HepG2 (cell line): Measurements from ENCODE around the gene ZDHHC7. TPM values are rescaled to one million over a fixed set of nuclear protein-coding genes. Genes with fewer than 3 reads are reported as not detected.
A peak's percentile ranks its signal among the peaks of the same experiment; 100 is the strongest.

Experiments
- CAMTA2 ChIP-seq: sonication (generic); formaldehyde crosslinking; IDR thresholded peaks from 2 replicates; pipeline ENCODE4 v1.4.0; 2020; ENCODE audit warnings: mild to moderate bottlenecking, missing genetic modification reagents, borderline replicate concordance
- PHF5A ChIP-seq: IDR thresholded peaks from one replicate; pipeline ENCODE4 v1.6.1; 2018; ENCODE audit warnings: low read depth, missing genetic modification reagents; ENCODE audit not compliant: unreplicated experiment
- RFXAP ChIP-seq: sonication (generic); formaldehyde crosslinking; IDR thresholded peaks from 2 replicates; pipeline ENCODE4 v1.4.0; 2020; ENCODE audit warnings: missing genetic modification reagents, borderline replicate concordance
- ZMYM2 ChIP-seq: sonication (generic); formaldehyde crosslinking; IDR thresholded peaks from 2 replicates; pipeline ENCODE4 v1.8.0; 2022; ENCODE audit warnings: mild to moderate bottlenecking, missing genetic modification reagents
- ZNF546 ChIP-seq: sonication (generic); formaldehyde crosslinking; conservative IDR thresholded peaks from 2 replicates; pipeline ENCODE4 v1.8.1; 2023; ENCODE audit warnings: mild to moderate bottlenecking, missing genetic modification reagents
- ZNF720 ChIP-seq: sonication (generic); formaldehyde crosslinking; IDR thresholded peaks from 2 replicates; pipeline ENCODE4 v1.4.0; 2020; ENCODE audit warnings: missing genetic modification reagents
- polyA plus RNA-seq, 8 experiments: library from polyadenylated mRNA; depleted of rRNA in 3 of 8; stranded (reverse) in 7 of 8; unstranded in 1 of 8; fragments of >200 nt; fragmentation: Illumina TruSeq in 4 of 8; extraction: Trizol in 4 of 8; gene quantifications; 2 replicates each; pipeline versions ENCODE4 v1.2.1 to v1.2.3, GENCODE V29; 2011 to 2016; ENCODE audit warnings: low read depth in 4 of 8, missing spikeins in 1 of 8, mixed read lengths in 1 of 8; ENCODE audit not compliant: insufficient read depth in 1 of 8
- total RNA-seq, 5 experiments: library from RNA; depleted of rRNA; stranded (reverse); fragments of >200 nt; fragmentation: Illumina TruSeq; extraction: Trizol; gene quantifications; 2 replicates each; pipeline ENCODE4 v1.2.3, GENCODE V29; 2016; ENCODE audit warnings: low read depth in 1 of 5
- TF ChIP-seq, protein P1 (sequence below): sonication (generic); formaldehyde crosslinking; IDR thresholded peaks from 2 replicates; pipeline ENCODE4 v1.5.0; 2020; ENCODE audit warnings: mild to moderate bottlenecking, missing genetic modification reagents, borderline replicate concordance
- TF ChIP-seq, protein P2 (sequence below): sonication (generic); formaldehyde crosslinking; IDR thresholded peaks from 2 replicates; pipeline ENCODE4 v1.5.1; 2020; ENCODE audit warnings: mild to moderate bottlenecking, missing genetic modification reagents
- TF ChIP-seq, protein P3 (sequence below), 2 experiments: sonication (generic) in 1 of 2; formaldehyde crosslinking in 1 of 2; IDR thresholded peaks; 2 replicates each; pipeline versions ENCODE4 v1.5.1 to v1.6.1; 2011 to 2020; ENCODE audit warnings: borderline replicate concordance in 1 of 2, low read depth in 1 of 2, low read length in 1 of 2, mild to moderate bottlenecking in 1 of 2, missing genetic modification reagents in 1 of 2, moderate library complexity in 1 of 2
- TF ChIP-seq, protein P4 (sequence below): sonication (generic); formaldehyde crosslinking; IDR thresholded peaks from 2 replicates; pipeline ENCODE4 v1.5.1; 2020; ENCODE audit warnings: missing genetic modification reagents, mild to moderate bottlenecking, borderline replicate concordance
- TF ChIP-seq, protein P5 (sequence below): sonication (generic); formaldehyde crosslinking; conservative IDR thresholded peaks from 2 replicates; pipeline ENCODE4 v1.4.0; 2020; ENCODE audit warnings: missing genetic modification reagents

ZDHHC7 gene
- total and polyA plus RNA-seq, 2 of the 13 experiments (the other 11 are each of a cell fraction or from before 2014, with no cell fraction given), result 46.8 to 67.6 TPM

DNA sequence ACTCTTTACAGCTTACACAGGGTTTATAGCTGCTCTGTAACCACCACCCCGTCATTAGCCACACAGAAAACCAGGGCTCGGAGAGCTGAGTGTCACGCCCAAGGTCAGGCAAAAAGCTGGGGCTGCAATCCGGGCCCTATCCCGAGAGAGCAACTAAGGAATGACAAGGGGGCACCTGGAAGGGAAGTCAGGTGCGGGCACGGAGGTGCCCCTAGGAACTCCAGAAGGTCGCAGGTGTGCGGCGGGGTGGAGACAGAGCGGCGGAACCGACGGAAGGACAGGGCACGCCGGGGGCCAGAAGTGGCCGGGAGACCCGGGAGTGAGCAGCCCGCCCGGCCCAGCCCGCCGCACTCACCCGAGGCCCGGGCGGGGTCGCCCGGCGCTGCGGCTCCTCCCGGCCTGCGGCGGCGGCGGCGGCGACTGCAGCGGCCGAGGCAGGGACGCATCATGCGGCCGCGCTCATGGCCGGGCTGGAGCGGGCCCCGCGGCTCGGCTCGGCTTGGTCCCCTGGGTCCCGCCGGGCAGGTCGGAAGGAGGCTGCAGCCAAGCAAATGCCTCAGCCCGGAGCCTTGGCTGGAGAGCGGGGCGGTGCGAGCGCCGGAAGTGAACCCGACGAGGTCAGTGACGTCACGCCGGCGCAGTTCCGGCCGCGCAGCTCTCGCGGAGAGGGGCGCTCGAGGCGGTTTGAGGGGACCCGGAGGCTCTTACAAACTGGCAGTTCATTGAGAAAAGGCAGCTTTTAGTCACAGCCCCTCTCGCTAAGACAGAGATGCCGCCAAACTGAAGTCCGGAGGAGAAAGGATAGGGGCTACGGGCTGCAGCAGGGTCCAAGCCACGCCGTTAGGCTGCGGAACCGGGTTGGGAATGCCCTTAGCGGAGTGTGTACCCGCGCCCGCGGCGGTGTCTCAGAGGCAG is at the start of gene ZDHHC7 (continued):
- TF ChIP-seq, protein P1, sequence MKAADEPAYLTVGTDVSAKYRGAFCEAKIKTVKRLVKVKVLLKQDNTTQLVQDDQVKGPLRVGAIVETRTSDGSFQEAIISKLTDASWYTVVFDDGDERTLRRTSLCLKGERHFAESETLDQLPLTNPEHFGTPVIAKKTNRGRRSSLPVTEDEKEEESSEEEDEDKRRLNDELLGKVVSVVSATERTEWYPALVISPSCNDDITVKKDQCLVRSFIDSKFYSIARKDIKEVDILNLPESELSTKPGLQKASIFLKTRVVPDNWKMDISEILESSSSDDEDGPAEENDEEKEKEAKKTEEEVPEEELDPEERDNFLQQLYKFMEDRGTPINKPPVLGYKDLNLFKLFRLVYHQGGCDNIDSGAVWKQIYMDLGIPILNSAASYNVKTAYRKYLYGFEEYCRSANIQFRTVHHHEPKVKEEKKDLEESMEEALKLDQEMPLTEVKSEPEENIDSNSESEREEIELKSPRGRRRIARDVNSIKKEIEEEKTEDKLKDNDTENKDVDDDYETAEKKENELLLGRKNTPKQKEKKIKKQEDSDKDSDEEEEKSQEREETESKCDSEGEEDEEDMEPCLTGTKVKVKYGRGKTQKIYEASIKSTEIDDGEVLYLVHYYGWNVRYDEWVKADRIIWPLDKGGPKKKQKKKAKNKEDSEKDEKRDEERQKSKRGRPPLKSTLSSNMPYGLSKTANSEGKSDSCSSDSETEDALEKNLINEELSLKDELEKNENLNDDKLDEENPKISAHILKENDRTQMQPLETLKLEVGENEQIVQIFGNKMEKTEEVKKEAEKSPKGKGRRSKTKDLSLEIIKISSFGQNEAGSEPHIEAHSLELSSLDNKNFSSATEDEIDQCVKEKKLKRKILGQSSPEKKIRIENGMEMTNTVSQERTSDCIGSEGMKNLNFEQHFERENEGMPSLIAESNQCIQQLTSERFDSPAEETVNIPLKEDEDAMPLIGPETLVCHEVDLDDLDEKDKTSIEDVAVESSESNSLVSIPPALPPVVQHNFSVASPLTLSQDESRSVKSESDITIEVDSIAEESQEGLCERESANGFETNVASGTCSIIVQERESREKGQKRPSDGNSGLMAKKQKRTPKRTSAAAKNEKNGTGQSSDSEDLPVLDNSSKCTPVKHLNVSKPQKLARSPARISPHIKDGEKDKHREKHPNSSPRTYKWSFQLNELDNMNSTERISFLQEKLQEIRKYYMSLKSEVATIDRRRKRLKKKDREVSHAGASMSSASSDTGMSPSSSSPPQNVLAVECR (CRISPR knock-in tag), result peak; percentile 83
- TF ChIP-seq, protein P2, sequence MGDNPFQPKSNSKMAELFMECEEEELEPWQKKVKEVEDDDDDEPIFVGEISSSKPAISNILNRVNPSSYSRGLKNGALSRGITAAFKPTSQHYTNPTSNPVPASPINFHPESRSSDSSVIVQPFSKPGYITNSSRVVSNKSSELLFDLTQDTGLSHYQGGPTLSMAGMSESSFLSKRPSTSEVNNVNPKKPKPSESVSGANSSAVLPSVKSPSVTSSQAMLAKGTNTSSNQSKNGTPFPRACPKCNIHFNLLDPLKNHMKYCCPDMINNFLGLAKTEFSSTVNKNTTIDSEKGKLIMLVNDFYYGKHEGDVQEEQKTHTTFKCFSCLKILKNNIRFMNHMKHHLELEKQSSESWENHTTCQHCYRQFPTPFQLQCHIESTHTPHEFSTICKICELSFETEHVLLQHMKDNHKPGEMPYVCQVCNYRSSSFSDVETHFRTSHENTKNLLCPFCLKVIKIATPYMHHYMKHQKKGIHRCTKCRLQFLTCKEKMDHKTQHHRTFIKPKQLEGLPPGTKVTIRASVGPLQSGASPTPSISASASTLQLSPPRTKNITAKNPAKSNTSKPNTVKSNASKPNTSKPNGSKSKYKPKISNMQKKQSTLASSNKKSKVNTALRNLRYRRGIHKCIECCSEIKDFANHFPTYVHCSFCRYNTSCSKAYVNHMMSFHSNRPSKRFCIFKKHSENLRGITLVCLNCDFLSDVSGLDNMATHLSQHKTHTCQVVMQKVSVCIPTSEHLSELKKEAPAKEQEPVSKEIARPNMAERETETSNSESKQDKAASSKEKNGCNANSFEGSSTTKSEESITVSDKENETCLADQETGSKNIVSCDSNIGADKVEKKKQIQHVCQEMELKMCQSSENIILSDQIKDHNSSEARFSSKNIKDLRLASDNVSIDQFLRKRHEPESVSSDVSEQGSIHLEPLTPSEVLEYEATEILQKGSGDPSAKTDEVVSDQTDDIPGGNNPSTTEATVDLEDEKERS (CRISPR knock-in tag), result peak; percentile 19; the same call in 1 of the 2 replicates
- TF ChIP-seq ZMYM2, result no peak
- TF ChIP-seq ZNF720 (CRISPR knock-in tag), result no peak
- 0 out of 2 replicates have a peak, but pooled peaks have one; percentile 28 for TF ChIP-seq CAMTA2
- no peak for TF ChIP-seq RFXAP (CRISPR knock-in tag)
- TF ChIP-seq ZNF546, result 0 out of 2 replicates have a peak, but pooled peaks have one; percentile 20
- TF ChIP-seq, protein P3, sequence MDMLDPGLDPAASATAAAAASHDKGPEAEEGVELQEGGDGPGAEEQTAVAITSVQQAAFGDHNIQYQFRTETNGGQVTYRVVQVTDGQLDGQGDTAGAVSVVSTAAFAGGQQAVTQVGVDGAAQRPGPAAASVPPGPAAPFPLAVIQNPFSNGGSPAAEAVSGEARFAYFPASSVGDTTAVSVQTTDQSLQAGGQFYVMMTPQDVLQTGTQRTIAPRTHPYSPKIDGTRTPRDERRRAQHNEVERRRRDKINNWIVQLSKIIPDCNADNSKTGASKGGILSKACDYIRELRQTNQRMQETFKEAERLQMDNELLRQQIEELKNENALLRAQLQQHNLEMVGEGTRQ (IDR thresholded peaks at IDR 0.05; ENCODE audit: low read depth, low read length), result no peak
- TF ChIP-seq, protein P3 (CRISPR knock-in tag; IDR thresholded peaks at IDR 0.05; ENCODE audit: borderline replicate concordance), result no peak
- TF ChIP-seq, protein P4, sequence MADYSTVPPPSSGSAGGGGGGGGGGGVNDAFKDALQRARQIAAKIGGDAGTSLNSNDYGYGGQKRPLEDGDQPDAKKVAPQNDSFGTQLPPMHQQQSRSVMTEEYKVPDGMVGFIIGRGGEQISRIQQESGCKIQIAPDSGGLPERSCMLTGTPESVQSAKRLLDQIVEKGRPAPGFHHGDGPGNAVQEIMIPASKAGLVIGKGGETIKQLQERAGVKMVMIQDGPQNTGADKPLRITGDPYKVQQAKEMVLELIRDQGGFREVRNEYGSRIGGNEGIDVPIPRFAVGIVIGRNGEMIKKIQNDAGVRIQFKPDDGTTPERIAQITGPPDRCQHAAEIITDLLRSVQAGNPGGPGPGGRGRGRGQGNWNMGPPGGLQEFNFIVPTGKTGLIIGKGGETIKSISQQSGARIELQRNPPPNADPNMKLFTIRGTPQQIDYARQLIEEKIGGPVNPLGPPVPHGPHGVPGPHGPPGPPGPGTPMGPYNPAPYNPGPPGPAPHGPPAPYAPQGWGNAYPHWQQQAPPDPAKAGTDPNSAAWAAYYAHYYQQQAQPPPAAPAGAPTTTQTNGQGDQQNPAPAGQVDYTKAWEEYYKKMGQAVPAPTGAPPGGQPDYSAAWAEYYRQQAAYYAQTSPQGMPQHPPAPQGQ, result no peak
- TF ChIP-seq PHF5A (CRISPR knock-in tag), result peak; percentile 59
- TF ChIP-seq, protein P5, sequence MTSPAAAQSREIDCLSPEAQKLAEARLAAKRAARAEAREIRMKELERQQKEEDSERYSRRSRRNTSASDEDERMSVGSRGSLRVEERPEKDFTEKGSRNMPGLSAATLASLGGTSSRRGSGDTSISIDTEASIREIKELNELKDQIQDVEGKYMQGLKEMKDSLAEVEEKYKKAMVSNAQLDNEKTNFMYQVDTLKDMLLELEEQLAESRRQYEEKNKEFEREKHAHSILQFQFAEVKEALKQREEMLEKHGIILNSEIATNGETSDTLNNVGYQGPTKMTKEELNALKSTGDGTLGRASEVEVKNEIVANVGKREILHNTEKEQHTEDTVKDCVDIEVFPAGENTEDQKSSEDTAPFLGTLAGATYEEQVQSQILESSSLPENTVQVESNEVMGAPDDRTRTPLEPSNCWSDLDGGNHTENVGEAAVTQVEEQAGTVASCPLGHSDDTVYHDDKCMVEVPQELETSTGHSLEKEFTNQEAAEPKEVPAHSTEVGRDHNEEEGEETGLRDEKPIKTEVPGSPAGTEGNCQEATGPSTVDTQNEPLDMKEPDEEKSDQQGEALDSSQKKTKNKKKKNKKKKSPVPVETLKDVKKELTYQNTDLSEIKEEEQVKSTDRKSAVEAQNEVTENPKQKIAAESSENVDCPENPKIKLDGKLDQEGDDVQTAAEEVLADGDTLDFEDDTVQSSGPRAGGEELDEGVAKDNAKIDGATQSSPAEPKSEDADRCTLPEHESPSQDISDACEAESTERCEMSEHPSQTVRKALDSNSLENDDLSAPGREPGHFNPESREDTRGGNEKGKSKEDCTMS (CRISPR knock-in tag), result no peak
